ENCODE data around the gene NDUFA8.

NDUFA8 gene

GRCh38 chr9:122183501-122183900 is 23.9 kb upstream of the NDUFA8 start:
- no peak for DNase-seq

GRCh38 chr9:122180633-122181032 is 21.1 kb upstream of the NDUFA8 start:
- DNase-seq: peak; percentile 25

GRCh38 chr9:122179690-122180074 is 20.1 kb upstream of the NDUFA8 start:
- no peak for DNase-seq

- DNase-seq: no peak
Measured at GRCh38 chr9:122179054-122179689, 19.6 kb upstream of the NDUFA8 start.

GRCh38 chr9:122176916-122177315 is 17.3 kb upstream of the NDUFA8 start:
- no peak for DNase-seq

- no peak for DNase-seq
Measured at GRCh38 chr9:122173670-122174069, 14.1 kb upstream of the NDUFA8 start.

GRCh38 chr9:122172131-122172530 is 12.6 kb upstream of the NDUFA8 start:
- DNase-seq: no peak

GRCh38 chr9:122168356-122168755 is 8.8 kb upstream of the NDUFA8 start:
- DNase-seq: no peak

GRCh38 chr9:122164286-122164685 is 4.7 kb upstream of the NDUFA8 start:
- no peak for DNase-seq

- no peak for DNase-seq
Measured at GRCh38 chr9:122162415-122162814, 2.8 kb upstream of the NDUFA8 start.

- DNase-seq: no peak
Measured at GRCh38 chr9:122159925-122160246, 307 bp upstream of the NDUFA8 start.

GRCh38 chr9:122158202-122158601 is 1.4 kb downstream of the NDUFA8 start:
- peak; percentile 48 for DNase-seq

GRCh38 chr9:122155796-122156195 is 3.8 kb downstream of the NDUFA8 start:
- DNase-seq: peak; percentile 35

- DNase-seq: peak; percentile 22
Measured at GRCh38 chr9:122151267-122151828, 8.2 kb downstream of the NDUFA8 start.

GRCh38 chr9:122145592-122145863 is 14.1 kb downstream of the NDUFA8 start:
- no peak for DNase-seq

GRCh38 chr9:122144836-122145591 is 14.6 kb downstream of the NDUFA8 start:
- DNase-seq: no peak

GRCh38 chr9:122143876-122144405 is 15.6 kb downstream of the NDUFA8 start:
- peak; percentile 10 for DNase-seq

- no peak for DNase-seq
Measured at GRCh38 chr9:122143296-122143695, 16.3 kb downstream of the NDUFA8 start.

GRCh38 chr9:122141671-122142070 is 17.9 kb downstream of the NDUFA8 start:
- DNase-seq: no peak

- no peak for DNase-seq
Measured at GRCh38 chr9:122140368-122141193, 19.0 kb downstream of the NDUFA8 start.

- DNase-seq: no peak
Measured at GRCh38 chr9:122138560-122139268, 20.9 kb downstream of the NDUFA8 start.

GRCh38 chr9:122135529-122135859 is 24.1 kb downstream of the NDUFA8 start:
- DNase-seq: no peak
